ENCODE data around the gene POLRMT. TPM values are rescaled to one million over a fixed set of nuclear protein-coding genes. Genes with fewer than 3 reads are reported as not detected.

The POLRMT gene
- total RNA-seq, 1 experiment from 2014 or later = 40.9 TPM

DNA sequence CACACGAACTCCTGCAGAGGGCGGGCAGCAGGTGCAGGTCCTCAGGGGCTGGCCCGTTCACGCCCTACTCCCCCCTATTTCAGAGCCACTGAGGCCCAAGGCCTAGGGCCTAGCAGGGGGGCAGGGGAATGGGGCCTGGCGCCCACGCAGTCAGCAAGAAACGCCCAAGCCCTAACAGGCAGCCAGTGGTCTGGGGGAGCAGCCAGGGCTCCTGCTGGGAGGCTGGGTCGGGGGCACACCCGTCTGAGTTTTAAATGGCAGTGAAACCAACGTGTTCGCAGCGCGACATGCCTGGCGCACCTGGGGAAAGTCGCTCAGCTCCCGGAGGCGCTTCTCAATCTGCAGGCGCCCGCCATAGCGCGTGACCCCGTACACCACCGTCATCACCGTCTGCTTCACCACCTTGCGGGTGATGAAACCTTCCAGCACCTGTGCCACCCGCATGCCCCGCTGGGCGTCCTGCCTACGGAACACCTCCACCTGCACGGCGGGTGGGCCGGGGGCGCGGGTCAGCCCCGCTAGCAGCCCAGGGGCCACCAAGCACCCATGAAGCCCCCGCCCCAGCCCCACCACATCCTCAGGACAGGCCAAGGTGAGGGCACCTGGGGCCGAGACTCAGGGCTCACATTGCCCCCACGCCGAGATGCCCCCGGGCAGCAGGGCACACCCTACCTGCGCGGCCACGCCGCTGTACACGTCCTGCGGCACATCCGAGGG lies 13.9 kb downstream of the POLRMT start:
- ChIA-PET POLR2A (no interaction called here), CTCF (no interaction called here)
- Mint-ChIP-seq H3K4me1 (ENCODE audit: insufficient read depth, unreplicated experiment) (no peaks in the 10 kb centered on the region), H3K36me3 (ENCODE audit: insufficient read depth, unreplicated experiment) (peaks cover 34% of the 10 kb centered on the region), H3K4me3 (ENCODE audit: unreplicated experiment) (no peak overlapping the region), H3K27ac (ENCODE audit: low read depth, unreplicated experiment) (no peak overlapping the region), H3K9me3 (ENCODE audit: unreplicated experiment) (no peaks in the 10 kb centered on the region), H3K27me3 (ENCODE audit: insufficient read depth, unreplicated experiment) (no peaks in the 10 kb centered on the region)
- intact Hi-C loops (cut with micrococcal nuclease) = no loop called here
- DNase-seq (ENCODE audit: unreplicated experiment) = no peak
- TF ChIP-seq, protein P1, sequence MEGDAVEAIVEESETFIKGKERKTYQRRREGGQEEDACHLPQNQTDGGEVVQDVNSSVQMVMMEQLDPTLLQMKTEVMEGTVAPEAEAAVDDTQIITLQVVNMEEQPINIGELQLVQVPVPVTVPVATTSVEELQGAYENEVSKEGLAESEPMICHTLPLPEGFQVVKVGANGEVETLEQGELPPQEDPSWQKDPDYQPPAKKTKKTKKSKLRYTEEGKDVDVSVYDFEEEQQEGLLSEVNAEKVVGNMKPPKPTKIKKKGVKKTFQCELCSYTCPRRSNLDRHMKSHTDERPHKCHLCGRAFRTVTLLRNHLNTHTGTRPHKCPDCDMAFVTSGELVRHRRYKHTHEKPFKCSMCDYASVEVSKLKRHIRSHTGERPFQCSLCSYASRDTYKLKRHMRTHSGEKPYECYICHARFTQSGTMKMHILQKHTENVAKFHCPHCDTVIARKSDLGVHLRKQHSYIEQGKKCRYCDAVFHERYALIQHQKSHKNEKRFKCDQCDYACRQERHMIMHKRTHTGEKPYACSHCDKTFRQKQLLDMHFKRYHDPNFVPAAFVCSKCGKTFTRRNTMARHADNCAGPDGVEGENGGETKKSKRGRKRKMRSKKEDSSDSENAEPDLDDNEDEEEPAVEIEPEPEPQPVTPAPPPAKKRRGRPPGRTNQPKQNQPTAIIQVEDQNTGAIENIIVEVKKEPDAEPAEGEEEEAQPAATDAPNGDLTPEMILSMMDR (IDR thresholded peaks at IDR 0.05; ENCODE audit: unreplicated experiment) = no peak
- no TSS peak for BruUV-seq (replicated peaks)

DNA sequence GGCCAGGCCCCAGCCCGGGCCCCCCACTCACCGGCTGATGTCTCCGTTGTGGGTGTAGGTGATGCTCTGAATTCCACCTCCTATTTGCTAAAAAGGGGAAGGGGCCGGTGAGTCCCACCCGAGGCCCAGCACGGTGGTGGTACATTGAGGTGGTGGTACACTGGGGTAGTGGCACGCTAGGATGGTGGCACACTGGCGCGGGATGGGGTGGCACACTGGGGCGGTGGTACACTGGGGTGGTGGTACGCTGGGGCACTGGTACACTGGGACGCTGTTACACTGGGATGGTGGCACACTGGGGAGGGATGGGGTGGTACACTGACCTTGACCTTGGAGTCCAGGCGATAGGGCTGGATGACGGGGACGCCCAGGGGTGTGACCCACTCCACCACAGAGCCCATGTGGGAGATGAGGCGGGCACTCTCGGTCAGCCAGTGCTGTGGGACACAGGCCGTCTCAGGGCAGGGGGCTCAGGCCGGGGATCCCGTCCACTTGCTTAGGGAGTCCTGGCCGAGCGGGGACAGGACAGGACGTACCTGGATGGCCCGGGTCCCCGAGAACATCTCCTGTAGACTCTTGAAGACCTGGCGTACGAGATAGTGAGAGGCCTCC lies 14.6 kb downstream of the POLRMT start:
- TF ChIP-seq, protein P1 (IDR thresholded peaks at IDR 0.05; ENCODE audit: unreplicated experiment) = no peak
- H3K4me1 Mint-ChIP-seq (ENCODE audit: insufficient read depth, unreplicated experiment) = no peaks in the 10 kb centered on the region
- ChIA-PET CTCF (no interaction called here), POLR2A (no interaction called here)
- intact Hi-C loops (cut with micrococcal nuclease) = no loop called here
- no TSS peak for BruUV-seq (replicated peaks)
- H3K9me3 Mint-ChIP-seq (ENCODE audit: unreplicated experiment) = no peaks in the 10 kb centered on the region
- DNase-seq (ENCODE audit: unreplicated experiment) = no peak
- H3K4me3 Mint-ChIP-seq (ENCODE audit: unreplicated experiment) = no peak overlapping the region
- no peaks in the 10 kb centered on the region for H3K27me3 Mint-ChIP-seq (ENCODE audit: insufficient read depth, unreplicated experiment)
- no peak overlapping the region for H3K27ac Mint-ChIP-seq (ENCODE audit: low read depth, unreplicated experiment)
- peaks cover 40% of the 10 kb centered on the region for H3K36me3 Mint-ChIP-seq (ENCODE audit: insufficient read depth, unreplicated experiment)

DNA sequence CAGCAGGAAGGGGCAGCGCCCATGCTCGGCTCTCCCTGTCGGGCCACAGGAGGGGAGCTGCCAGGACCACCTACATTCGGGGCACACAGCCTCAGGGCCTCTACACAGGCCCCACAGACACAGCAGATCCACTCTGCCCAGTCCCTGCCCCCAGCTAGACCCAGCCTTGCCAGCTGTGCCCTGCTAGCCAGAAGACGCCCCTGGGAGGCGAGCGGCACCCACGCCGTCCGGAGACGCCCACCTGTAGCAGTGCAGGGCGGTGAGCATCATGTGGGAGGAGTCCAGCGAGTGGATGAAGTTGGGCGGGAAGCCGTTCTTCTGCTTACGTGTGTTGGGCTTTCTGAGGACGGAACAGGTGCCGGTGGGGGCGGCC lies 15.1 kb downstream of the POLRMT start:
- Mint-ChIP-seq H3K4me1 (ENCODE audit: insufficient read depth, unreplicated experiment) (no peaks in the 10 kb centered on the region), H3K4me3 (ENCODE audit: unreplicated experiment) (no peak overlapping the region), H3K9me3 (ENCODE audit: unreplicated experiment) (no peaks in the 10 kb centered on the region), H3K27ac (ENCODE audit: low read depth, unreplicated experiment) (no peak overlapping the region), H3K27me3 (ENCODE audit: insufficient read depth, unreplicated experiment) (no peaks in the 10 kb centered on the region), H3K36me3 (ENCODE audit: insufficient read depth, unreplicated experiment) (peaks cover 35% of the 10 kb centered on the region)
- no TSS peak for BruUV-seq (replicated peaks)
- intact Hi-C loops (cut with micrococcal nuclease) = no loop called here
- no peak for DNase-seq (ENCODE audit: unreplicated experiment)
- POLR2A ChIA-PET = no interaction called here
- TF ChIP-seq, protein P1 (IDR thresholded peaks at IDR 0.05; ENCODE audit: unreplicated experiment) = no peak
- CTCF ChIA-PET = no interaction called here

DNA sequence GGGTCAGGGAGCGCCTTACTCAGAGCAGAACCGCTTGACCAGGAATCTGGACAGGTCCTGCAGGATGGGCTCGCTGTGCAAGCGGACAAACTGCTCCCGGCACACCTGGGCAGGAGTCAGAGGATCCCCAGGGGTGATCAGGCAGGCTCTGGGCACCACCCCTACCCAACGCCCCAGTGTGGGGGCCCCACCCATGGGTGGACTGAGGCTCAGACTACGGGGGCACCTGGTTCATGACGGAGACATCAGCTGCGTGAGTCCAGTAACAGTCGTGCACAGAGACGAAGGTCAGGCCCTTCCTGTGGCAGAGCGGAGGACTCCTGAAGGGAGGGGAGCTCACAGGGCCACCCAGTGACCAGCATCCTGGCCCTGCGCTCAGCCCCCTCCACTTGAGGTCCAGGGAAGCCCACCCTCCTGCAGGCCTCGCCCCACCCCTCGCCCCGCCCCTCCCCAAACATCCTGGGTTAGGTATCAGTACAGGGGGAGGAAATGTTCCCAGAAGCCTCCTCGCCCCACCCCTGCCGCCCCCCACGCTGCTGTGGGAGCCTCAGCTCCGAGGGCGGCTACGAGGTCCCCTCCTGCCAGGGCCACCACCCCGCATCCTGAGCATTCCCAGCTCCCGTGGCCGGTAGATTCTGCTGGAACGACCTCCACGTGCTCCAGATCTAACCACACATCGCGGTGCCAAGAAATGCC lies 15.6 kb downstream of the POLRMT start:
- TF ChIP-seq, protein P1 (IDR thresholded peaks at IDR 0.05; ENCODE audit: unreplicated experiment) = no peak
- no peaks in the 10 kb centered on the region for H3K4me1 Mint-ChIP-seq (ENCODE audit: insufficient read depth, unreplicated experiment)
- H3K27me3 Mint-ChIP-seq (ENCODE audit: insufficient read depth, unreplicated experiment) = no peaks in the 10 kb centered on the region
- H3K4me3 Mint-ChIP-seq (ENCODE audit: unreplicated experiment) = no peak overlapping the region
- no peak for DNase-seq (ENCODE audit: unreplicated experiment)
- no peaks in the 10 kb centered on the region for H3K9me3 Mint-ChIP-seq (ENCODE audit: unreplicated experiment)
- intact Hi-C loops (cut with micrococcal nuclease) = no loop called here
- ChIA-PET POLR2A (interaction anchor here (1.3 kb wide), 1 partner anchor 8 kb away, joined by 3 read pairs; no protein-coding TSS in a partner anchor), CTCF (interaction anchor here (0.5 kb wide), 1 partner anchor 14 kb away, joined by 3 read pairs; no protein-coding TSS in a partner anchor)
- peaks cover 37% of the 10 kb centered on the region for H3K36me3 Mint-ChIP-seq (ENCODE audit: insufficient read depth, unreplicated experiment)
- no TSS peak for BruUV-seq (replicated peaks)
- no peak overlapping the region for H3K27ac Mint-ChIP-seq (ENCODE audit: low read depth, unreplicated experiment)
